DND-41 (cell line): ENCODE results near the gene SLC12A6.

Experiments used
- ATAC-seq: fragments of 200-7000 bp; cut with Tn5 transposase; 3 replicates; pipeline ENCODE4 v1.9.1; 2021; ENCODE audit warnings: low read depth; ENCODE audit not compliant: insufficient read depth
- DNase-seq: peaks from one replicate; pipeline ENCODE4 v3.0.0-alpha.2; 2020
- H2AFZ ChIP-seq: 2 replicates; pipeline ENCODE4 v1.6.0; 2012; ENCODE audit warnings: low read depth, low read length
- H3K27ac ChIP-seq: 2 replicates; pipeline ENCODE4 v1.5.1; 2012; ENCODE audit warnings: low read length, inconsistent platforms
- H3K27me3 ChIP-seq: fragments of 200-600 bp; sonication (generic); 2 replicates; pipeline ENCODE4 v1.6.0; 2012; ENCODE audit warnings: low read length, mild to moderate bottlenecking, inconsistent platforms; ENCODE audit not compliant: insufficient read depth, poor library complexity
- H3K36me3 ChIP-seq: 2 replicates; pipeline ENCODE4 v1.5.1; 2012; ENCODE audit warnings: low read length, inconsistent platforms; ENCODE audit not compliant: insufficient read depth
- H3K4me1 ChIP-seq: 2 replicates; pipeline ENCODE4 v1.5.1; 2012; ENCODE audit warnings: mild to moderate bottlenecking, low read length; ENCODE audit not compliant: insufficient read depth
- H3K4me2 ChIP-seq: 2 replicates; pipeline ENCODE4 v1.6.0; 2012; ENCODE audit warnings: mild to moderate bottlenecking, moderate library complexity, low read length, inconsistent platforms; ENCODE audit not compliant: insufficient read depth
- H3K4me3 ChIP-seq, 2 experiments: fragments of 200-600 bp in 1 of 2; shearing (Covaris generic) in 1 of 2; 2 replicates each; pipeline ENCODE4 v1.5.1; 2012 to 2016; ENCODE audit warnings: inconsistent platforms in 2 of 2, low read length in 2 of 2, mild to moderate bottlenecking in 2 of 2, low read depth in 1 of 2, moderate library complexity in 1 of 2
- H3K79me2 ChIP-seq: 2 replicates; pipeline ENCODE4 v1.6.0; 2012; ENCODE audit warnings: low read length, inconsistent platforms; ENCODE audit not compliant: insufficient read depth
- H3K9ac ChIP-seq: 2 replicates; pipeline ENCODE4 v1.6.0; 2012; ENCODE audit warnings: low read depth, mild to moderate bottlenecking, inconsistent platforms, low read length, moderate library complexity
- H3K9me3 ChIP-seq: 2 replicates; pipeline ENCODE4 v1.5.1; 2012; ENCODE audit warnings: low read length, moderate library complexity, mild to moderate bottlenecking, inconsistent platforms; ENCODE audit not compliant: insufficient read depth, severe bottlenecking
- H4K20me1 ChIP-seq: 2 replicates; pipeline ENCODE4 v1.6.0; 2012; ENCODE audit warnings: low read length; ENCODE audit not compliant: insufficient read depth
- CTCF ChIP-seq: IDR thresholded peaks from 2 replicates; pipeline ENCODE4 v1.5.1; 2012; ENCODE audit warnings: borderline replicate concordance, low read length, moderate library complexity, mild to moderate bottlenecking; ENCODE audit not compliant: poor library complexity, severe bottlenecking; ENCODE audit errors: extremely low read depth
- EZH2 ChIP-seq: IDR thresholded peaks from 3 replicates; pipeline ENCODE4 v1.6.1; 2012; ENCODE audit warnings: borderline replicate concordance, low read depth, mild to moderate bottlenecking, moderate library complexity, low read length, inconsistent platforms; ENCODE audit not compliant: severe bottlenecking

SLC12A6 gene

GRCh38 chr15:34367101-34368081, 29.8 kb upstream of the SLC12A6 start, which contains the start of gene LPCAT4:
Gene LPCAT4, minus strand, starts transcription at chr15:34367196. Its CDS starts 96 bp downstream, at chr15:34367100.
- Histone ChIP-seq H3K79me2 (peaks cover 22% of the 10 kb centered on the region), H3K36me3 (peaks cover 18% of the 10 kb centered on the region), H3K9ac (peak within 1 kb of the TSS; percentile 98), H3K9me3 (no peaks in the 10 kb centered on the region), H3K4me1 (peaks cover 29% of the 10 kb centered on the region), H3K27ac (peak within 1 kb of the TSS; percentile 91), H3K4me3 (peak within 1 kb of the TSS; percentile 58 to 92), H3K4me2 (peak within 1 kb of the TSS; percentile 79), H4K20me1 (peaks cover 6% of the 10 kb centered on the region; the same call in 1 of the 2 replicates), H2AFZ (peak within 1 kb of the TSS; percentile 90), H3K27me3 (no peaks in the 10 kb centered on the region)
- no peak for TF ChIP-seq EZH2
- TF ChIP-seq CTCF: peak; percentile 91
- ATAC-seq: peak; percentile 80
- peak; percentile 86 for DNase-seq

GRCh38 chr15:34366271-34367065, 28.9 kb upstream of the SLC12A6 start:
- no peak for TF ChIP-seq EZH2
- peaks cover 29% of the 10 kb centered on the region for H3K4me1 ChIP-seq
- peak; percentile 73 for DNase-seq
- peak overlapping the region; percentile 58 to 92; a peak in 3 of 4 replicates for H3K4me3 ChIP-seq
- peak overlapping the region; percentile 98 for H3K9ac ChIP-seq
- ATAC-seq: peak; percentile 47
- H3K9me3 ChIP-seq: no peaks in the 10 kb centered on the region
- peak overlapping the region; percentile 78 for H2AFZ ChIP-seq
- peaks cover 22% of the 10 kb centered on the region for H3K36me3 ChIP-seq
- peak overlapping the region; percentile 79 for H3K4me2 ChIP-seq
- H4K20me1 ChIP-seq: peaks cover 6% of the 10 kb centered on the region; the same call in 1 of the 2 replicates
- no peaks in the 10 kb centered on the region for H3K27me3 ChIP-seq
- H3K79me2 ChIP-seq: peaks cover 22% of the 10 kb centered on the region
- peak overlapping the region; percentile 69 for H3K27ac ChIP-seq

- Histone ChIP-seq H3K4me3 (peak overlapping the region; percentile 58 to 92; a peak in 3 of 4 replicates), H3K36me3 (peaks cover 27% of the 10 kb centered on the region), H3K27ac (peak overlapping the region; percentile 69), H4K20me1 (peaks cover 6% of the 10 kb centered on the region; the same call in 1 of the 2 replicates), H3K4me2 (peak overlapping the region; percentile 79), H3K4me1 (peaks cover 29% of the 10 kb centered on the region), H3K79me2 (peaks cover 22% of the 10 kb centered on the region), H3K9me3 (no peaks in the 10 kb centered on the region), H3K9ac (peak overlapping the region; percentile 98), H3K27me3 (no peaks in the 10 kb centered on the region), H2AFZ (peak overlapping the region; percentile 70)
- DNase-seq (no peak), ATAC-seq (no peak)
- TF ChIP-seq CTCF: no peak
Observed at GRCh38 chr15:34365836-34366235, 28.3 kb upstream of the SLC12A6 start.
